B cell (primary cell): ENCODE data around the gene MCF2L. TPM values are rescaled to one million over a fixed set of nuclear protein-coding genes. Genes with fewer than 3 reads are reported as not detected.

ENCODE experiments used
- ATAC-seq: fragments of 200-7000 bp; cut with Tn5 transposase; one replicate; pipeline ENCODE4 v1.10.0; 2021; ENCODE audit warnings: low read depth, mild to moderate bottlenecking, moderate number of reproducible peaks, moderate library complexity
- CTCF ChIA-PET: fragments of 350-600 bp; sonication (Branson Sonifier 250); formaldehyde crosslinking; loops from one replicate; lab custom pipeline; 2021; ENCODE audit warnings: antibody characterized with exemption, inconsistent platforms; lab: Charles Lee
- POLR2A ChIA-PET: fragments of 350-600 bp; sonication (Branson Sonifier 250); formaldehyde crosslinking; loops from one replicate; lab custom pipeline; 2021; ENCODE audit warnings: antibody characterized with exemption; lab: Charles Lee
- DNase-seq: peaks from one replicate; pipeline ENCODE4 v3.0.0; 2013
- H2AFZ ChIP-seq: 2 replicates; pipeline ENCODE4 v1.6.1; 2012; ENCODE audit warnings: mild to moderate bottlenecking, low read depth, low read length; ENCODE audit not compliant: insufficient read depth, poor library complexity, severe bottlenecking
- H3K27ac ChIP-seq, 2 donors: 1 replicate in 1 of 2; 2 replicates in 1 of 2; pipeline ENCODE4 v1.5.1; 2012 to 2013; ENCODE audit warnings: low read length in 2 of 2, mild to moderate bottlenecking in 2 of 2, moderate library complexity in 1 of 2
- H3K27me3 ChIP-seq, 4 experiments: fragments of 200-600 bp in 1 of 4; sonication (generic) in 1 of 4; replicated peaks in 1 of 4; 1 replicate in 2 of 4; 2 replicates in 2 of 4; pipeline versions ENCODE4 v1.6.1 to v1.7.0; 2013 to 2016; ENCODE audit warnings: low read length in 3 of 4, mild to moderate bottlenecking in 2 of 4, mixed read lengths in 1 of 4, moderate library complexity in 1 of 4; ENCODE audit not compliant: insufficient read depth in 4 of 4, control insufficient read depth in 3 of 4; ENCODE audit errors: control extremely low read depth in 1 of 4
- H3K36me3 ChIP-seq, 2 experiments: replicated peaks in 1 of 2; 1 replicate in 1 of 2; 2 replicates in 1 of 2; pipeline versions ENCODE4 v1.6.1 to v1.7.1; 2013; ENCODE audit warnings: low read length in 1 of 2; ENCODE audit not compliant: insufficient read depth in 2 of 2, control insufficient read depth in 1 of 2; ENCODE audit errors: control extremely low read depth in 1 of 2, extremely low read depth in 1 of 2
- H3K4me1 ChIP-seq, 2 donors: fragments of 200-600 bp in 1 of 2; sonication (generic) in 1 of 2; 1 replicate in 1 of 2; 2 replicates in 1 of 2; pipeline versions ENCODE4 v1.5.1 to v1.6.1; 2013 to 2017; ENCODE audit warnings: low read length in 2 of 2; ENCODE audit not compliant: control insufficient read depth in 2 of 2, insufficient read depth in 2 of 2
- H3K4me2 ChIP-seq: replicated peaks from 2 replicates; pipeline ENCODE3; 2012; ENCODE audit warnings: mild to moderate bottlenecking, low read depth, low read length; ENCODE audit not compliant: poor library complexity, severe bottlenecking
- H3K4me3 ChIP-seq, 5 experiments: fragments of 200-600 bp in 1 of 5; sonication (generic) in 1 of 5; 1 replicate in 3 of 5; 2 replicates in 2 of 5; pipeline versions ENCODE4 v1.5.1 to v1.7.0; 2011 to 2016; ENCODE audit warnings: low read length in 4 of 5, mild to moderate bottlenecking in 4 of 5, low read depth in 2 of 5, control low read depth in 1 of 5, moderate library complexity in 1 of 5; ENCODE audit not compliant: insufficient read depth in 1 of 5; ENCODE audit errors: control extremely low read depth in 1 of 5, extremely low read depth in 1 of 5
- H3K79me2 ChIP-seq: fragments of 200-600 bp; sonication (generic); one replicate; pipeline ENCODE4 v1.6.0; 2016; ENCODE audit warnings: low read length; ENCODE audit not compliant: control insufficient read depth, insufficient read depth
- H3K9ac ChIP-seq: fragments of 200-600 bp; sonication (generic); 2 replicates; pipeline ENCODE4 v1.6.1; 2017; ENCODE audit warnings: mild to moderate bottlenecking, low read length, moderate library complexity
- H3K9me3 ChIP-seq, 3 donors: one replicate each; pipeline versions ENCODE4 v1.6.1 to v1.7.1; 2013; ENCODE audit warnings: low read length in 2 of 3; ENCODE audit not compliant: control insufficient read depth in 2 of 3, insufficient read depth in 1 of 3; ENCODE audit errors: control extremely low read depth in 1 of 3
- H4K20me1 ChIP-seq: 2 replicates; pipeline ENCODE4 v1.6.0; 2012; ENCODE audit warnings: mild to moderate bottlenecking, low read length; ENCODE audit not compliant: insufficient read depth, control insufficient read depth, poor library complexity, severe bottlenecking
- H3K27ac Mint-ChIP-seq: one replicate; pipeline ENCODE4 v1.8.0; 2021; ENCODE audit warnings: mixed read lengths
- H3K27me3 Mint-ChIP-seq: one replicate; pipeline ENCODE4 v1.8.0; 2021; ENCODE audit warnings: mixed read lengths
- H3K4me1 Mint-ChIP-seq: one replicate; pipeline ENCODE4 v1.8.0; 2021; ENCODE audit warnings: mixed read lengths
- H3K4me3 Mint-ChIP-seq: one replicate; pipeline ENCODE4 v1.8.0; 2021; ENCODE audit warnings: mixed read lengths
- H3K9me3 Mint-ChIP-seq: one replicate; pipeline ENCODE4 v1.8.0; 2022; ENCODE audit warnings: mixed read lengths; ENCODE audit not compliant: insufficient read depth
- EZH2 ChIP-seq: IDR thresholded peaks from 2 replicates; pipeline ENCODE4 v1.6.1; 2012; ENCODE audit warnings: borderline replicate concordance, low read depth, mild to moderate bottlenecking, moderate library complexity, low read length; ENCODE audit not compliant: insufficient read depth, poor library complexity, severe bottlenecking
- WGBS: methylation state at CpG from one replicate; pipeline ENCODE4 v1.1.5; 2013; ENCODE audit warnings: missing lambda C conversion rate; ENCODE audit not compliant: insufficient coverage; 5-methylcytosine and 5-hydroxymethylcytosine counted together
- intact Hi-C: fragments of 100-400 bp; cut with micrococcal nuclease; formaldehyde crosslinking; loops from one replicate; pipeline ENCODE4 v1.10.0; 2022
- polyA plus RNA-seq: library from polyadenylated mRNA; depleted of rRNA; stranded (reverse); fragments of >200 nt; gene quantifications from 2 replicates; pipeline ENCODE4 v1.2.3, GENCODE V29; 2012
- total RNA-seq, 2 donors: library from RNA; stranded (reverse); fragments of 120-200 nt in 1 of 2; gene quantifications; 1 replicate in 1 of 2; 2 replicates in 1 of 2; pipeline versions ENCODE4 v1.2.3 to v1.2.4, GENCODE V29; 2013 to 2022
- TF ChIP-seq, protein P1 (sequence below): fragments of 200-600 bp; IDR thresholded peaks from one replicate; pipeline ENCODE4 v1.8.0; 2022; ENCODE audit warnings: antibody characterized with exemption, mild to moderate bottlenecking

The MCF2L gene
- total and polyA plus RNA-seq, 2 donors (not counting 1 experiment from before 2014, with no cell fraction given) = 3.7 to 8.2 TPM

DNA sequence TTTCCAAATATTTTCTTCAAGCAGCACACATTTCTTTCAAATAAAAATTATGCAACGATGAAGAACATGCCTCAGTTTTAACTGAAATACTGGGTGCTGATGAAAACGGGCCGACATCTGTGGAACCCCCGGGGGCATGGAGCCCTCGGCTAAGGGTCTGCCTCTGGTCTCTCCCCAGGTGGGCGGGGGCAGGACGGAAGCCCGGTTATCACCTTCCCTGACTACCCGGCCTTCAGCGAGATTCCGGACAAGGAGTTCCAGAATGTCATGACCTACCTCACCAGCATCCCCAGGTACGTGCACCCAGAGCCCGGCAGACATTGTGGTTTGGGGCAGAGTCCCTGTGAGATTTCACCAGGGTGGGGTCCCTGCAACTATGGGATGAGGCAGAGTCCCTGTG is 55.5 kb downstream of the MCF2L start:
- H3K4me3 Mint-ChIP-seq = no peak overlapping the region
- H3K9me3 Mint-ChIP-seq = peaks cover 6% of the 10 kb centered on the region
- H3K79me2 ChIP-seq = no peaks in the 10 kb centered on the region
- peaks cover 0 to 9% of the 10 kb centered on the region in 2 donors for H3K4me1 ChIP-seq
- H3K27ac ChIP-seq = no peak overlapping the region
- no peak overlapping the region for H3K4me2 ChIP-seq
- H3K4me1 Mint-ChIP-seq = peaks cover 12% of the 10 kb centered on the region
- no peaks in the 10 kb centered on the region for H3K36me3 ChIP-seq
- no peak overlapping the region for H3K27ac Mint-ChIP-seq
- H3K9me3 ChIP-seq = peaks cover 0 to 15% (median 0%) of the 10 kb centered on the region in 3 donors
- H4K20me1 ChIP-seq = no peaks in the 10 kb centered on the region
- WGBS = 94% methylated on average over 10 of the region's 13 CpGs
- H3K27me3 Mint-ChIP-seq = no peaks in the 10 kb centered on the region
- no peaks in the 10 kb centered on the region for H3K27me3 ChIP-seq
- H3K4me3 ChIP-seq = no peak overlapping the region
- H2AFZ ChIP-seq = no peak overlapping the region
- intact Hi-C loops = no loop called here
- ChIA-PET POLR2A (no interaction called here), CTCF (no interaction called here)
- TF ChIP-seq, protein P1, sequence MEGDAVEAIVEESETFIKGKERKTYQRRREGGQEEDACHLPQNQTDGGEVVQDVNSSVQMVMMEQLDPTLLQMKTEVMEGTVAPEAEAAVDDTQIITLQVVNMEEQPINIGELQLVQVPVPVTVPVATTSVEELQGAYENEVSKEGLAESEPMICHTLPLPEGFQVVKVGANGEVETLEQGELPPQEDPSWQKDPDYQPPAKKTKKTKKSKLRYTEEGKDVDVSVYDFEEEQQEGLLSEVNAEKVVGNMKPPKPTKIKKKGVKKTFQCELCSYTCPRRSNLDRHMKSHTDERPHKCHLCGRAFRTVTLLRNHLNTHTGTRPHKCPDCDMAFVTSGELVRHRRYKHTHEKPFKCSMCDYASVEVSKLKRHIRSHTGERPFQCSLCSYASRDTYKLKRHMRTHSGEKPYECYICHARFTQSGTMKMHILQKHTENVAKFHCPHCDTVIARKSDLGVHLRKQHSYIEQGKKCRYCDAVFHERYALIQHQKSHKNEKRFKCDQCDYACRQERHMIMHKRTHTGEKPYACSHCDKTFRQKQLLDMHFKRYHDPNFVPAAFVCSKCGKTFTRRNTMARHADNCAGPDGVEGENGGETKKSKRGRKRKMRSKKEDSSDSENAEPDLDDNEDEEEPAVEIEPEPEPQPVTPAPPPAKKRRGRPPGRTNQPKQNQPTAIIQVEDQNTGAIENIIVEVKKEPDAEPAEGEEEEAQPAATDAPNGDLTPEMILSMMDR = no peak
- no peak for TF ChIP-seq EZH2
- no peak for DNase-seq
- no peak overlapping the region for H3K9ac ChIP-seq
- no peak for ATAC-seq

DNA sequence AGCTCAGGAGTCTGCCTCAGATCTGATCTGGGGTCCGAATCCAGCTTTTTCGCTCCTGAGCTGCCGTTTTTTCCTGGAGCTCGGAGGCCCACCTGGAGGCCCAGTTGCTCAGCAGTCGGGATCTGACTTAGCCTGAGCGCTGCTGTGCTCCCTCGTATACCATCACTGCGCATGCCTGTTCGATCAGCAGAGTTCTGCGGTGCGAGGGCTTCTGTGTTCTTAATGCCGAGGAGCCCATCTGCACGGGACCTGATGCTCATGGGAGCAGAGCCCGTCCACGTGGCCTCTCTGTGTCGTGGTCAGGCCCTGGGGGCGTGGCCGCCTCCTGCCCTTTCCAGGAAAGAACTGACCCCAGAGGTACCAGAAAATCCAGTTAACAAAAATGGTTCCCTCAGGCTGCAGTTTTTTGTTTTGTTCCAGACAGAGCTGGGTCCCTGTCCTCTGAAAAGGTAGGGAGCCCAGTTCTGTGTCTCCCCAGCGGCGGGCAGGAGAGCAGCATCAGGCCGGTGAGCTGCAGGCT is 57.4 kb downstream of the MCF2L start:
- Mint-ChIP-seq H3K9me3 (no peaks in the 10 kb centered on the region), H3K27me3 (no peaks in the 10 kb centered on the region), H3K4me1 (no peaks in the 10 kb centered on the region), H3K4me3 (no peak overlapping the region), H3K27ac (no peak overlapping the region)
- Histone ChIP-seq H3K27me3 (peaks cover 0 to 3% (median 0%) of the 10 kb centered on the region in 4 experiments), H3K4me1 (peaks cover 0 to 2% of the 10 kb centered on the region in 2 donors), H3K9ac (no peak overlapping the region), H3K4me2 (no peak overlapping the region), H3K27ac (no peak overlapping the region), H3K79me2 (no peaks in the 10 kb centered on the region), H3K36me3 (no peaks in the 10 kb centered on the region), H2AFZ (no peak overlapping the region), H3K9me3 (peaks cover 0 to 5% (median 0%) of the 10 kb centered on the region in 3 donors), H3K4me3 (no peak overlapping the region), H4K20me1 (no peaks in the 10 kb centered on the region)
- CTCF ChIA-PET = interaction anchor here (1.0 kb wide), 1 partner anchor 90 kb away, joined by 3 read pairs; no protein-coding TSS in a partner anchor
- POLR2A ChIA-PET = no interaction called here
- intact Hi-C loops = no loop called here
- DNase-seq (no peak), ATAC-seq (no peak)
- TF ChIP-seq, protein P1 = no peak
- TF ChIP-seq EZH2 = no peak
- 93% methylated on average over 21 of the region's 21 CpGs for WGBS
